ENCODE results near the gene CCDC141.
"Not testable (repeated sequence)": the region's sequence is repeated elsewhere in the genome, so short reads cannot be mapped to it uniquely, and the experiment has no call there.

Gene CCDC141

GRCh38 chr2:179044500-179044899 lies 5.4 kb downstream of the CCDC141 start:
- DNase-seq (ENCODE audit: low spot score) = no peak

DNA sequence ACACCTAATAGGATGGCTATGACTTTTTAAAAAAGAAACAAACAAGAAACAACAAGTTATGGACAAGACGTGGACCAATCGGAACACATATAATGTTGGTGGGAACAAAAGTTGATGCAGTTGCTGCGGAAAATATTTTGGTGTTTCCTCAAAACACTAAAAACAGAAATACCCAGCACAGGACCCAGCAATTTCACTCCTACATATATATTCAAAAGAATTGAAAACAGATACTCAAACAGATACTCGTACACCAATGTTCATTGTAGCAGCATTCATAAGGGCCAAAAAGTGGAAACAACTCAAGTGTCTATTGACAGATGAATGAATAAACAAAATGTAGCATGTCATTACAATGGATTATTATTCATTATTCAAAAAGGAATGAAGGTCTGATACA lies 12.1 kb downstream of the CCDC141 start:
- no peak for DNase-seq (ENCODE audit: low spot score)

- no peak for DNase-seq (ENCODE audit: low spot score)
Observed at GRCh38 chr2:179036353-179036905, 13.5 kb downstream of the CCDC141 start.

GRCh38 chr2:179031731-179032408 lies 18.1 kb downstream of the CCDC141 start:
- DNase-seq (ENCODE audit: low spot score) = no peak

DNA sequence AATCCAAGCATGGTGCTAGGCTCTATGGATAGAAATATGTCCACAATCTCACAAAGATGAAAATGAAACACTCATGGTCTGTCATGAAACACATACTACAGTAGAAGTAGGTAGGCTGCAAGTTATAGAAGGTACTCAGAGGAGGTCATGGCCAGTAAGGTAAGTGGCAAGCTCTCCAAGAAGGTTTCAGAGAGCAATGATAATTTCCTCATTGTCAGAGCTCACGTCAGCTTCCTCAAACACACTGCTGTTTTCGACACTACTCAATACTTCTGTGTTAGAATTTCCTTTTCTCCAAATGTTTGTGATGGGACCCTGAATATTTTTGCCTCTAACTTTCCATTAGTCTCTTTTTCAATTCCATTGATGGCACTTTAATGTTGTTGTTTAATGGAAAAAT lies 25.5 kb downstream of the CCDC141 start:
- DNase-seq (ENCODE audit: low spot score) = no peak

- no peak for DNase-seq (ENCODE audit: low spot score)
Observed at GRCh38 chr2:179022685-179023084, 27.3 kb downstream of the CCDC141 start.

GRCh38 chr2:179021258-179021657 lies 28.7 kb downstream of the CCDC141 start:
- no peak for DNase-seq (ENCODE audit: low spot score)

DNA sequence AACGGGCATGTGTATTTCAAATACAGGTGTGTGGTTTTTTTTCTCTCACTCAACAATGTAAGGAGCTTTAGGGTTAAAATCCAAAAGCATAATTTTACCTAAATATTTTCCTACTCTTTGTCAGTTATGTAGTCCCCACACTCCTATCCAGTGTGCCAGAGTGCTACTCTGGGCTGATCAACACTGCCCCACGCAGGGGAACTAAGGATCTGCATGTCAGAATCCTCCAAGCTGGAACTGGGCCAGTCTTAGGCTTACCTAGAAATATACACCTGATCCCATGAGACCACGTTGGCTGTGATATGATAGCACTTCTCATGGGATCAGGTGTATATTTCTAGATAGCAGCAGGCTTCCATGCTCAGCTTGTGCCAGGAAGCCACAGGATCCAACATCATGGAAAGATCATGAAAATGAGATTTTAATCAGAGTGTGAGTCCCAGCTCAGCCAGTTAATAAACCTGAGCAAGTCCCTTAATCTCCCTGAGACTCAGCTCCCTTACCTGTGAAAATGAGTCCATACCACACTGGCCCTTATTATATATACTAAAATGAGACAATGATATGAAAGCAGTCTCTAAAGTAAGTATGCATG lies 29.7 kb downstream of the CCDC141 start:
- DNase-seq (ENCODE audit: low spot score) = peak; percentile 11

- no peak for DNase-seq (ENCODE audit: low spot score)
Observed at GRCh38 chr2:179019260-179019659, 30.7 kb downstream of the CCDC141 start.

DNA sequence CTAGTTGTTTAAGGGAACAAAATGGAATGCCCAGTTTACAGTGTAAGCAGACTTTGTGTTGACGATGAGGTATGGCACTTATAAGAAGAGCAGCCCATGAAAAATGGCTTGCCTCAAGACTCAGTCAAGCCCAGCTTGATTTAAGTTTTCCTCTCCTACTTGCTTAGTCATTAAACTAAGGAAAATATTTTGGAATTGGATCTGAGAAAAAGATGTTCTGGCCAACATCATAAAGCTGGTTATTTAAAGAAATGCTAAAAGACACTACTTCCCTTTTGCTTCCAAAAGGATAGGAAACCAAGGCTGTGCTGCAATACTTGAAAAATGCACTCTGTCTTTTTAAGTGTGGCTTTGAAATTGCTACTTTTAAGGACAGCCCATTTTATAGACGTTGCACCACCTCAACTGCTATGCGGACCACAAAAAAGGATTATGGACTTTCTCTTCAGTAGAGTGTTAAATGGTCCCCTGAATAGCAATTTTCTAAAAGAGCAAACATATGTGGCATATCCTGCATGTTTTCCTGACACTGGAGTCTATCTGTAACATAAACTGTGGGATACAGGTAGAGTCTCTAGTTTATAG lies 32.1 kb downstream of the CCDC141 start:
- DNase-seq (ENCODE audit: low spot score) = no peak

GRCh38 chr2:179014189-179014588 lies 35.7 kb downstream of the CCDC141 start:
- DNase-seq (ENCODE audit: low spot score) = not testable (repeated sequence)

DNA sequence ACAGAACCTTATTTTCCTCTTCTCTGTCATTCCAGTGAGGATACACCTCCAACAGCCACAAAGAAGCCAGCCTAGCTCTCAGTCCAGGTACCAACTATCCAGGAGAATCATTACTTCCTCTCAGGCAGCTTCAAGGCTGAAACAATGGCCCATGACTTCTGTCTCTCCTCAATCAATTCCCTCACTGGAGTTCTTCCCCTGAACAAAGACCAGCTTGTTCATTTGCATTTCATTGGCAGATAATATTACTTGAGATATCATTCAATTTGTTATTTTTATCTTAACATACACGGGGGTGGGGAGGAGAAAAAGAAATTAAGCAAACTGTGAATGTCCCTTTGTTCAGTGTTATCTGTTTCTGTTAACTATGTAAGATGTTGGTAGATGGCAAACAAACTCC lies 44.0 kb downstream of the CCDC141 start:
- peak; percentile 14 for DNase-seq (ENCODE audit: low spot score)

GRCh38 chr2:178999476-178999875 lies 50.5 kb downstream of the CCDC141 start:
- DNase-seq (ENCODE audit: low spot score) = no peak

DNA sequence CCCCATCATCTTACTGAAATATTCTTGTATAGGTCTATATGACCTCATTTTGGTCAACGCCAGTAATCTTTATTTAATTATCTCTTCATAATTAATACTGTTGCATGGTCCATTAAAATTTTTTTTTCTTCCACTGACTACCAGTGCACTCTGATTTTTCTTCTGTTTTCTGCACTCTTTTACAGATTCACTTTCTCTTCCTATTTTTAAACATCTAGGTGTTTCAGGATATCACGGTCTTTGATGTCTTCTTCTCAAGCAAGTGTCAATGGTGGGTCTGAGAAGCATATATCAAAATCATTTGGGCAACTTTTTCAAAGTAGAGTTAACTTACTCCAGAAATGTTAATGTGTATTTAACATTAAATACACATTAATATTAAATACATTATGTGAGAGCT lies 51.4 kb downstream of the CCDC141 start:
- DNase-seq (ENCODE audit: low spot score) = no peak

DNA sequence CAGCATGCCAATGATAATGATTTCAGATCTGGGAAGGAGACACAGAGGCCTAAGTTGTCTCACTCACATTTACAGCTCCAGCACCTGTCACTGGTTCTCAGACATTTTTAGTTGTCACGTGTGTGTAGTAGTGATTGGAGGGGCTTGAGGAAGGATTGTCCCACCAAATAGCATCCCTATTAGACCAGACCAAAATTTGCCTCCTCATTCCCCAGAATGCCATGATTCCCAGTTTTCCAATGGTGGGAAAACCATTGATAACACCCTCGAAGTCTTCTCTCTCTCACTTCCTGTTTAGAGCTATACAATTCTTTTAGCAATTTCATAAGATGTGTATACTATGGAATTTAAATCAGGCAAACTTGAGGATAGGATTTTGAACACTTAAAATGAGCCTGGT lies 52.5 kb downstream of the CCDC141 start:
- no peak for DNase-seq (ENCODE audit: low spot score)

DNA sequence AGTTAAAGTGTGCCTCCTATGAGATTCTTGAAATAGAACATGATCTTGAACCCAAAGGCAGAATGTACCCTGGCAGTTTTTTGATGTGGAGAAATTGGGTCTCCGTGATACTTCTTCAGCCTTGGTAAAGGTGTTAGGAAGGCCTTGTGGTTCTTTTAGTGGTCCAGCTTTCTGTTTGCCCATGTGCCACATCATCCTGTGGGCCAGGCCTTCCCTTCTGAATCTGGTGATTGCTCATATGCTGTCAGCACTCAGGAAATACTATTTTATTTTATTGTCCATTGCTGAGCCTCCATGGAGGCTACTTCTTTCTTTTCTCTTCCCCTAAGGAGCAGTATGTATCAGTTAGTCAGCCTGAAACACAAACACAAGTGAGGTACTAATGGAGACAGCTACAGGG lies 52.9 kb downstream of the CCDC141 start:
- DNase-seq (ENCODE audit: low spot score) = no peak

- no peak for DNase-seq (ENCODE audit: low spot score)
Observed at GRCh38 chr2:178994264-178994663, 55.7 kb downstream of the CCDC141 start.

DNA sequence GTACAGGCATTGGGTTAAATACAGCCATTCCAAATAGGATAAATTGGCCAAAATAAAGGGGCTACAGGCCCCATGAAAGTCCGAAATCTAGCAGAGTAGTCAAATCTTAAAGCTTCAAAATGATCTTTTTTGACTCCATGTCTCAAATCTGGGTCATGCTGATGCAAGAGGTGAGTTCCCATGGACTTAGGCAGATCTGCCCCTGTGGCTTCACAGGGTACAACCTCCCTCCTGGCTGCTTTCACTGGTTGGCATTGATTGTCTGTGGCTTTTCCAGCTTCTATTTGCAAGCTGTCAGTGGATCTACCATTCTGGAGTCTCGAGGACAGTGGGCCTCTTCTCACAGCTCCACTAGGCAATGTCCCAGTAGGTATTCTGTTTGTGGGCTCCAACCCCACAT lies 56.1 kb downstream of the CCDC141 start:
- DNase-seq (ENCODE audit: low spot score) = no peak

DNA sequence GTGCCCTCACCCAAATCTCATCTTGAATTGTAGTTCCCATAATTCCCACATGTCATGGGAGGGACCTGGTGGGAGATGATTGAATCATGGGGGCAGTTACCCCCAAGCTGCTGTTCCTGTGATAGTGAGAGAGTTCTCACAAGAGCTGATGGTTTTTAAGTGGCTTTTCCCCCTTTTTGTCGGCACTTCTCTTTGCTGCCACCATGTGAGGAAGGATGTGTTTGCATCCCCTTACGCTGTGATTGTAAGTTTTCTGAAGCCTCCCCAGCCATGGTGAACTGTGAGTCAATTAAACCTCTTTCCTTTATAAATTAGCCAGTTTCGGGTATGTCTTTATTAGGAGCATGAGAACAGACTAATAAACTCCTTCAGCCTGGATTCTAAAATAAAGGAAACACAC lies 57.2 kb downstream of the CCDC141 start:
- not testable (repeated sequence) for DNase-seq (ENCODE audit: low spot score)

DNA sequence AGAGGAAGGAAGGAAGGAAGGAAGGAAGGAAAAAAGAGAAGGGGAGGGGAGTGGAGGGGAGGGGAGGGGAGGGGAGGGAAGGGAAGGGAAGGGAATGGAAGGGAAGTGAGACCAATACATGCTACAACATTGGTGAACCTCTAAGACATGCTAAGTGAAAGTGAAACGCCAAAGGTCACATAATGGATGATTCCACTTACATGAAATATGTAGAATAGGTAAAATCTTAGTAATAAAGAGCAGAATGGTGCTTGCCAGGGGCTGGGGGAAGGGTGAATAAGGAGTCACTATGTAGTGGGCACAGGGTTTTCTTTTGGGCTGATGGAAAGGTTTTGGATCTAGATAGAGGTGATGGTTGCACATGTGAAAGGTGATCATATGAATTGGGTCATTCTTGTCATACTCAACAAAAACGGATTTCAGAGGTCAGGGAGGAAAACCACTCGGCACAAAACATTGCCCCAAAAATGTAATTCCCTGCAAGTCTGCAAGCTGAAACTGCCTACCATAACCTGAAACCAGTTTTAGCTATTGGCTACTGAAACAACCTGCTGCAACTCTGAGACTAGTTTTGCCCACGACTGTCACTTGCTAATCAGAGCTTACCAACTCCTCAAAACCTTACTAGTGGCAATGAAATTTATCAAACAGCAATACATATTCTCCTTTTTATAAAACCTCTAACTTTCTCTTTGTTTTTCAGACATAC lies 59.2 kb downstream of the CCDC141 start:
- no peak for DNase-seq (ENCODE audit: low spot score)

GRCh38 chr2:178989424-178989823 lies 60.5 kb downstream of the CCDC141 start:
- not testable (repeated sequence) for DNase-seq (ENCODE audit: low spot score)

DNA sequence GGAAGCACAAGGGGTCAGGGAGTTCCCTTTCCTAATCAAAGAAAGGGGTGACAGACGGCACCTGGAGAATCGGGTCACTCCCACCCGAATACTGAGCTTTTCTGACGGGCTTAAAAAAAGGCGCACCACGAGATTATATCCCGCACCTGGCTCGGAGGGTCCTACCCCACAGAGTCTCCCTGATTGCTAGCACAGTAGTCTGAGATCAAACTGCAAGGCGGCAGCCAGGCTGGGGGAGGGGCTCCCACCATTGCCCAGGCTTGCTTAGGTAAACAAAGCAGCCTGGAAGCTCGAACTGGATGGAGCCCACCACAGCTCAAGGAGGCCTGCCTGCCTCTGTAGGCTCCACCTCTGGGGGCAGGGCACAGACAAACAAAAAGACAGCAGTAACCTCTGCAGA lies 67.3 kb downstream of the CCDC141 start:
- not testable (repeated sequence) for DNase-seq (ENCODE audit: low spot score)

- no peak for DNase-seq (ENCODE audit: low spot score)
Observed at GRCh38 chr2:178980815-178981214, 69.1 kb downstream of the CCDC141 start.

All from COLO829 (cell line).